Activated CD4-positive, alpha-beta T cell treated with anti-CD3 and anti-CD28 coated beads, Interleukin-2, amount 10 ng/mL, durations not matched to agents 7 days and 5 days (primary cell): Measurements from ENCODE around the gene LRRC56. TPM values are rescaled to one million over a fixed set of nuclear protein-coding genes. Genes with fewer than 3 reads are reported as not detected.
A peak's percentile ranks its signal among the peaks of the same experiment; 100 is the strongest.

ENCODE experiments used
- CTCF ChIA-PET: fragments of 350-600 bp; sonication (Branson Sonifier 250); formaldehyde crosslinking; loops from one replicate; lab custom pipeline; 2021; ENCODE audit warnings: antibody characterized with exemption; lab: Charles Lee
- POLR2A ChIA-PET: fragments of 350-600 bp; sonication (Branson Sonifier 250); formaldehyde crosslinking; loops from one replicate; lab custom pipeline; 2021; ENCODE audit warnings: antibody characterized with exemption; lab: Charles Lee
- DNase-seq: peaks from one replicate; pipeline ENCODE4 v3.0.0-alpha.2; 2020
- H3K27ac Mint-ChIP-seq: one replicate; pipeline ENCODE4 v1.8.0; 2021; ENCODE audit warnings: mild to moderate bottlenecking, moderate library complexity, mixed read lengths
- H3K27me3 Mint-ChIP-seq: one replicate; pipeline ENCODE4 v1.8.0; 2021; ENCODE audit warnings: mixed read lengths
- H3K36me3 Mint-ChIP-seq: one replicate; pipeline ENCODE4 v1.8.0; 2021; ENCODE audit warnings: low read depth, mixed read lengths
- H3K4me1 Mint-ChIP-seq: one replicate; pipeline ENCODE4 v1.8.0; 2021; ENCODE audit warnings: mixed read lengths
- H3K4me3 Mint-ChIP-seq: one replicate; pipeline ENCODE4 v1.8.0; 2021; ENCODE audit warnings: mild to moderate bottlenecking, moderate library complexity, mixed read lengths
- H3K9me3 Mint-ChIP-seq: one replicate; pipeline ENCODE4 v1.8.0; 2021; ENCODE audit warnings: mixed read lengths
- total RNA-seq, 2 experiments: library from RNA; stranded (reverse); gene quantifications; one replicate each; pipeline ENCODE4 v1.2.3, GENCODE V29; 2021

Gene LRRC56
- total RNA-seq, 2 experiments from 2014 or later, result 2.0 to 2.1 TPM

- Mint-ChIP-seq H3K36me3 (peaks cover 16% of the 10 kb centered on the region), H3K27ac (no peak overlapping the region), H3K9me3 (peaks cover 11% of the 10 kb centered on the region), H3K27me3 (no peaks in the 10 kb centered on the region), H3K4me3 (peak overlapping the region; percentile 64), H3K4me1 (peaks cover 10% of the 10 kb centered on the region)
- DNase-seq, result peak; percentile 86
- ChIA-PET POLR2A (no interaction called here), CTCF (interaction anchor here (0.6 to 2.6 kb wide), 67 partner anchors 9 to 303 kb away, joined by 3 to 64 read pairs (median 4); partner anchors contain the start of genes HRAS, PHRF1, PIDD1 and RNH1)
Observed at GRCh38 chr11:518463-519202, 18.7 kb upstream of the LRRC56 start.

- Mint-ChIP-seq H3K4me3 (no peak overlapping the region), H3K36me3 (peaks cover 9% of the 10 kb centered on the region), H3K4me1 (peaks cover 10% of the 10 kb centered on the region), H3K27ac (no peak overlapping the region), H3K27me3 (no peaks in the 10 kb centered on the region), H3K9me3 (peaks cover 11% of the 10 kb centered on the region)
- DNase-seq, result peak; percentile 22
- ChIA-PET CTCF (interaction anchor here (0.6 kb wide), 1 partner anchor 47 kb away, joined by 3 read pairs; no protein-coding TSS in a partner anchor), POLR2A (no interaction called here)
Observed at GRCh38 chr11:520428-521176, 16.7 kb upstream of the LRRC56 start.

- H3K27me3 Mint-ChIP-seq, result no peaks in the 10 kb centered on the region
- DNase-seq, result no peak
- no peak overlapping the region for H3K27ac Mint-ChIP-seq
- CTCF ChIA-PET, result no interaction called here
- H3K4me3 Mint-ChIP-seq, result no peak overlapping the region
- peaks cover 7% of the 10 kb centered on the region for H3K9me3 Mint-ChIP-seq
- H3K36me3 Mint-ChIP-seq, result peaks cover 7% of the 10 kb centered on the region
- H3K4me1 Mint-ChIP-seq, result peaks cover 10% of the 10 kb centered on the region
- POLR2A ChIA-PET, result no interaction called here
Observed at GRCh38 chr11:521177-521688, 16.1 kb upstream of the LRRC56 start.

DNA sequence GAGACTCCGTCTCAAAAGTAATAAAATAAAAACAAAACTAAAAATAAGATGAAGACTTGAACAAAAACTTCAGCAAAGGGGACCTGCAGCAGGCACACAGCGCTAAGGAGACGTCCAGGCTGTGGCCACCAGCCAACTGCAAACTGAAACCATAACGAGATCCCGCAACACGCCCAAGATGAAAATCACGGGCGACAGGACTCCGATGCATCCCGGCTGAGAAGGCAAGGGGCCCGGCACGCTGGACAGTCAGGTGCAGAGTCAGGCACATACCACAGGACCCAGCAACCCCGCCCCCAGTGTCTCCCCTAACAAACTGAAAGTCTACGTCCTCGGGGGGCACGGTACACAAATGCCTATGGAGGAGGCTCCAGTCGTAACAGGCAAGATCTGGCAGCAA lies 11.1 kb upstream of the LRRC56 start:
- Mint-ChIP-seq H3K27me3 (no peaks in the 10 kb centered on the region), H3K4me3 (no peak overlapping the region), H3K4me1 (no peaks in the 10 kb centered on the region), H3K27ac (no peak overlapping the region), H3K9me3 (no peaks in the 10 kb centered on the region), H3K36me3 (peaks cover 2% of the 10 kb centered on the region)
- POLR2A ChIA-PET, result no interaction called here
- CTCF ChIA-PET, result interaction anchor here (1.2 kb wide), 1 partner anchor 28 kb away, joined by 3 read pairs; no protein-coding TSS in a partner anchor
- DNase-seq, result no peak

DNA sequence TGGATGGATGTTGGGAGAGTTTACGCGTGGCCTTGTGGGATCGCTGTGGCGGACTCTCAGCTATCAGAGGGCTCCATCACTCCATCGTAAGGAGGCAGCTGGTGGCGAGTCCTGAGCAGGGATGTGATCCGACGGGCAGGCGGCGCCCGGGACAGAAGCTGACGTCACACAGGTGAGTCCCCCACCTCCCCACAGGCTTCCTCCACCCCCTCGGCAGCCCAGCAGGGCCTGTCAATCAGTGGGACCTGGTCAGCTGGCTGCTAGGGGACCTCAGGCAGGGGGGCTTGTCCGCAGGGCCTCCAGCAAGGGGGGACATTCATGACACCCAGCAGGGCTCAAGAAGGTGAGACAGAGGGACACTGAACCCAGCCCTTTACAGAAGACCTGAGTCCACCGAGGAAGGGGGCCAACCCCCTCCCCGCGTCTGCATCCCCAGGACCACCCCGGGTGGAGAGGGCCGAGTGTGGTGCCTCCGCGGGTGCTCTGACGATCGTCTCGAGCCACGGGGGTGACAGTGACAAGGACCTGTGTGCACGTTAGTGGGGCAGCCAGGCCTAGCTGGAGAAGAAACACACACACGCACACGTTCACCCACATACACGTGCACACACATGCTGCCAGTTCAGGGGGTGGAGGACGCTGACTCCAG lies 9.0 kb upstream of the LRRC56 start:
- H3K27ac Mint-ChIP-seq, result no peak overlapping the region
- peaks cover 10% of the 10 kb centered on the region for H3K36me3 Mint-ChIP-seq
- H3K9me3 Mint-ChIP-seq, result no peaks in the 10 kb centered on the region
- no peak overlapping the region for H3K4me3 Mint-ChIP-seq
- H3K27me3 Mint-ChIP-seq, result no peaks in the 10 kb centered on the region
- H3K4me1 Mint-ChIP-seq, result no peaks in the 10 kb centered on the region
- ChIA-PET POLR2A (no interaction called here), CTCF (interaction anchor here (1.0 to 1.1 kb wide), 2 partner anchors 9 to 11 kb away, joined by 3 to 4 read pairs; no protein-coding TSS in a partner anchor)
- DNase-seq, result no peak

DNA sequence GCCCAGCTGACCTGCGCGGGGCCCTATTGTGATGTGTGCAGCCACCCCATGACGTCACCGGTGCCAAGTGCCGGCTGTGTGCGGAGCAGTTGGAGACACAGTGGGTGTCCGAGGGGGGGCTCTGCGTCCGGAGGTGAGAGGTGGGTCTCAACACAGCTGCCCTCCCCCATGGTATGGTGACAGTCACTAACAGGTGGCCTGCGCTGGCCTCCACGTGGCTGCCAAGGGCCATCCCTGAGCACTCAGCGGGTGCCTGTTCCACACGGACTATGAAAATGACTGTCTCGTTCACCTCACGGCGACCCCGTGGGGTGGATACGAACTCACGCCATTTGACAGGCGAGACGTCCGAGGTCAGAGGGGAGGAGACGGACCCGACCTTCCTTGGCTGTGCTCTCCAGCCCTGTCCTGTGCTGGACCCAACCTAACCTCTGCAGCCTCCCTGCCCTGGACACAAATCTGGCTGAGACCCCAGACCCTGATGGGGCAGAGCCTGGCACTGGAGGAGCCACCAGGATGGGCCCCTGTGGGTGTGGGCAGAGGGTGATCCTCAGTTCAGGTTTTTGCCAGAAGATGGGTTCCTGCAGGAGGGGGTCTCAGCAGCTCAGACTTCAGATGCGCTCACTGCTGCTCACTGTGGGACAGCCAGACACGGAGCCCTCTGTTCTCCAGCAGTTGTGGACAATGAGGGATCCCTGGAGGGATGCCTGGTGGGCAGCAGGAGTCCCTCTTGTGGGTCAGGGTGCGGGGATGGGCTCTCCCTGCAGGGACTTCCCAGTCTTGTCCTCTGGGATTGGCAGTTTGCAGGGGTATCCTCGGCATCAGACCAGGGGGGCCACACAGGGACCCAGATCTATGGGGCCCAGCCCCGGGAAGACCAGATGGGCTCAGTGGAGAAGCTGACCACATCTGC lies 8.3 kb upstream of the LRRC56 start:
- Mint-ChIP-seq H3K27ac (no peak overlapping the region), H3K4me3 (no peak overlapping the region), H3K36me3 (peaks cover 10% of the 10 kb centered on the region), H3K27me3 (no peaks in the 10 kb centered on the region), H3K4me1 (peaks cover 4% of the 10 kb centered on the region), H3K9me3 (no peaks in the 10 kb centered on the region)
- CTCF ChIA-PET, result interaction anchor here (1.1 kb wide), 1 partner anchor 10 kb away, joined by 4 read pairs; no protein-coding TSS in a partner anchor
- DNase-seq, result no peak
- POLR2A ChIA-PET, result interaction anchor here (0.5 to 0.6 kb wide), 2 partner anchors 9 to 20 kb away, joined by 3 to 4 read pairs; no protein-coding TSS in a partner anchor

- no peak for DNase-seq
- Mint-ChIP-seq H3K4me3 (no peak overlapping the region), H3K27ac (no peak overlapping the region), H3K4me1 (peaks cover 4% of the 10 kb centered on the region), H3K36me3 (peaks cover 10% of the 10 kb centered on the region), H3K9me3 (no peaks in the 10 kb centered on the region), H3K27me3 (no peaks in the 10 kb centered on the region)
- ChIA-PET POLR2A (interaction anchor here (0.5 to 0.6 kb wide), 2 partner anchors 10 to 21 kb away, joined by 3 to 4 read pairs; no protein-coding TSS in a partner anchor), CTCF (no interaction called here)
Observed at GRCh38 chr11:529728-530411, 7.5 kb upstream of the LRRC56 start.

- H3K36me3 Mint-ChIP-seq, result peaks cover 10% of the 10 kb centered on the region
- H3K27ac Mint-ChIP-seq, result no peak overlapping the region
- peaks cover 5% of the 10 kb centered on the region for H3K4me1 Mint-ChIP-seq
- H3K9me3 Mint-ChIP-seq, result no peaks in the 10 kb centered on the region
- H3K4me3 Mint-ChIP-seq, result no peak overlapping the region
- CTCF ChIA-PET, result interaction anchor here (0.6 to 5.2 kb wide), 3 partner anchors 13 to 122 kb away, joined by 3 to 36 read pairs (median 6); no protein-coding TSS in a partner anchor
- DNase-seq, result no peak
- POLR2A ChIA-PET, result no interaction called here
- H3K27me3 Mint-ChIP-seq, result no peaks in the 10 kb centered on the region
Observed at GRCh38 chr11:530960-531831, 6.1 kb upstream of the LRRC56 start.

DNA sequence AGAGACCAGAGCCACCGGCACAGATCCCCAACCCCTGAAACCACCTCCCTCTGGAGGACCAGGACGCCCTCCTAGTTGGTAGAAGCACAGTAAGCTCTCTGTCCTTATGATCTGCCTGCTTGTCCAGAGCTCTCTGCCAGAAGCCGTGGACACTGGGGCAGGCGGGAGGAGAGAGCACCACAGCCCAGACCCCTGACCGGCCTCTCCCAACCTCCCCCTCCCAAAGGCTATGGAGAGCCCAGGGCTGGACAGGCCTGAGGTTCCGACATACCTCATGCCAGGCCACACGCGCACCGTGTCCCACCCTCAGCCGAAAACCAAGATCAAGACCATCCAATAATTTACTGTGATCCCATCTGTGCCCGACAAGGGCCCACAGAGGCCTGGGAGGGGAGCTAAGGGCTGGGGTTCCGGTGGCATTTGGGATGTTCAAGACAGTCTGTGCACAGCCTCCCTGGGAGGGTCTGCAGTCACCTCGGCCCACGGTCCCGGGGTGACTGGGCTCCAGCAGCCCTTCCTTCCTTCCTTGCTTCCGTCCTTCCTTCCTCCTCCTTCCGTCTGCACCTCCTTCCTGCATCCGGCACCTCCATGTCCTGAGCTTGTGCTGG lies 5.3 kb upstream of the LRRC56 start:
- no peaks in the 10 kb centered on the region for H3K9me3 Mint-ChIP-seq
- POLR2A ChIA-PET, result no interaction called here
- H3K4me3 Mint-ChIP-seq, result no peak overlapping the region
- H3K36me3 Mint-ChIP-seq, result peaks cover 10% of the 10 kb centered on the region
- peaks cover 9% of the 10 kb centered on the region for H3K4me1 Mint-ChIP-seq
- no peak for DNase-seq
- H3K27ac Mint-ChIP-seq, result no peak overlapping the region
- no peaks in the 10 kb centered on the region for H3K27me3 Mint-ChIP-seq
- CTCF ChIA-PET, result interaction anchor here (0.6 to 5.2 kb wide), 4 partner anchors 13 to 358 kb away, joined by 3 to 36 read pairs (median 4); no protein-coding TSS in a partner anchor

DNA sequence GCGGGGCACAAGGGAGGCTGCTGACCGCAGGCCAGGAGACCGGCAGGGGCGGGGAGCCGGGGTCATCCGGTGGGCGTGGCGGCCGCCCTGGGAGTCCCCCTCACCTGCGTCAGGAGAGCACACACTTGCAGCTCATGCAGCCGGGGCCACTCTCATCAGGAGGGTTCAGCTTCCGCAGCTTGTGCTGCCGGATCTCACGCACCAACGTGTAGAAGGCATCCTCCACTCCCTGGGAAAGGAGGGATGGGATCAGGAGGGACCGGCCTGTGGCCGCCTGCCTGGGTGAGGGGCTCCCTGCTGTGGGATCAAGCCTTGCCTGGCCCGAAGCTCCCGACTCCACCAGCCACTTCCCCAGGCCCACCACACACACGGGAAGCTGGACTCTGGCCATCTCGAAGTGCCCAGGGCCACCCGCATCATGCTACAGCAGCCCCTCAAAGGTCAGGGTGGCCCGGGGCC lies 4.8 kb upstream of the LRRC56 start:
- Mint-ChIP-seq H3K27me3 (no peaks in the 10 kb centered on the region), H3K4me1 (peaks cover 11% of the 10 kb centered on the region), H3K36me3 (peaks cover 10% of the 10 kb centered on the region), H3K9me3 (no peaks in the 10 kb centered on the region), H3K4me3 (no peak overlapping the region), H3K27ac (no peak overlapping the region)
- CTCF ChIA-PET, result interaction anchor here (0.6 to 5.2 kb wide), 4 partner anchors 14 to 357 kb away, joined by 3 to 36 read pairs (median 3); no protein-coding TSS in a partner anchor
- DNase-seq, result no peak
- POLR2A ChIA-PET, result no interaction called here
